ENCODE measurements around the gene SCG3.
A peak's percentile ranks its signal among the peaks of the same experiment; 100 is the strongest.
"Not testable (repeated sequence)": the region's sequence is repeated elsewhere in the genome, so short reads cannot be mapped to it uniquely, and the experiment has no call there.

The SCG3 gene

DNA sequence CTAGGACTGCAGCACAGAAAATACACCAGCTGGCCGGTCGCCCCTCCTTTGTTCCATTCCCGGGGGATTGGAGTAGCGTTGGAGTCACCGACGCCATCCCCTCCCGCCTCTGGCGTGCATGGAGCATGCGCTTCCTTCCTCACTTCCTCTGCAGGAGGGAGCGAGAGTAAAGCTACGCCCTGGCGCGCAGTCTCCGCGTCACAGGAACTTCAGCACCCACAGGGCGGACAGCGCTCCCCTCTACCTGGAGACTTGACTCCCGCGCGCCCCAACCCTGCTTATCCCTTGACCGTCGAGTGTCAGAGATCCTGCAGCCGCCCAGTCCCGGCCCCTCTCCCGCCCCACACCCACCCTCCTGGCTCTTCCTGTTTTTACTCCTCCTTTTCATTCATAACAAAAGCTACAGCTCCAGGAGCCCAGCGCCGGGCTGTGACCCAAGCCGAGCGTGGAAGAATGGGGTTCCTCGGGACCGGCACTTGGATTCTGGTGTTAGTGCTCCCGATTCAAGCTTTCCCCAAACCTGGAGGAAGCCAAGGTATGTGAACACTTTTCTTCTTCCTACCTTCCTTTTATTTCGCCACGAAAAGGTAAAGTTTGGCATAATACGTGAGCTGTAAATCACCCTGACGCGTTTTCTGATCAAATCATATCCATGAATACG, at the start of gene SCG3:
Gene SCG3, plus strand, starts transcription at position 201 of the 661 bp plus-strand sequence. Its CDS starts 253 bp downstream, at position 454.
- FAIRE-seq: no peak

DNA sequence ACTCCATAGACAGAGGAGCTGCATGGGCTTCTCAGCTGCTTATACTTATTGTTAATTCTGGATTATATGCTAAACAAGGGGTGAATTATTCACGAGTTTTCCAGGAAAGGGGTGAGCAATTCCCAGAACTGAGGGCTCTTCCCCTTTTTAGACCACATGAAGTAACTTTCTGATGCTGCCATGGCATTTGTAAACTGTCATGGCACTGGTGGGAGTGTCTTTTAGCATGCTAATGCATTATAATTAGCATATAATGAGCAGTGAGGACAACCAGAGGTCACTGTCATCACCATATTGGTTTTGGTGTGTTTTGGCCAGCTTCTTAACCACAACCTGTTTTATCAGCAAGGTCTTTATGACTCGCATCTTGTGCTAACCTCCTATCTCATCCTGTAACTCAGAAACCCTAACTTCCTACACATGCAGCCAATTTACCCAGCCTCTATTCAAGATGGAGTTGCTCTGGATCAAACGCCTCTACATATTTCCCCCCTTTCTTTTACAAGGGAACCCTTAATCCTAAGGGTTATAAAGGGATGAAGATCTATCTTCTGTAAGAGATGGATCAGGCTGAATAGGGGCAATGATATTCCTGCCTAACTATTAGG, 46.6 kb upstream of the SCG3 start:
- no peak for FAIRE-seq

DNA sequence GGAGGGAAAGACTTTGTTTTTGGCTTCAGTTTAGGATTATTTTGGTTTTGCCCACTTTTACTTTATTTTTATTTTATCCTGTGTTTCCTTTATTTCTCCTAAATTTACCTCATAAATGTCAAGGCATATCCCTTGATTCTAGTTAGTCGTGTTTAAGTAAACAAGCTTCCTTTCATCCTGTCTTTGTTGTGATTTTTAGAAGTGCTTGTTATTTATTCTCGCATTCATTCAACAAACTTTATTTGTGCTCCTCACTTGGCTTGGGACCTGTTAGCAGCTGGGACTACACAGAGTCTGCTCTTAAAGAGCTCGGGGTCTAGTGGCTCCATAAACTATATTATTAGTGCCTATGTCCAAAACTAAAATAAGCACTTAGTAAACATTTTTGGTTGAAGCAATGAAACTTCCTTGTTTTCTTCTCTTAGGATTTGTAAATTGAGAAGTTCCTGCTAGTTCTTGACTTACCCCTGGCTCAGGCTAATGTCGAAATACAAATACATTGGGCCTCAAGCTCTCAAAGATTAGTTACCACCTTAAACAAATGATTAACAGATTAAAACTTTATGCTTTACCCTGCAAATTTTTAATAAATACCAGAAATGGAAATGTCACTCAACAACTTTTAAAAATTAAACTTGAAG, 39.7 kb upstream of the SCG3 start:
- FAIRE-seq: peak; percentile 90

DNA sequence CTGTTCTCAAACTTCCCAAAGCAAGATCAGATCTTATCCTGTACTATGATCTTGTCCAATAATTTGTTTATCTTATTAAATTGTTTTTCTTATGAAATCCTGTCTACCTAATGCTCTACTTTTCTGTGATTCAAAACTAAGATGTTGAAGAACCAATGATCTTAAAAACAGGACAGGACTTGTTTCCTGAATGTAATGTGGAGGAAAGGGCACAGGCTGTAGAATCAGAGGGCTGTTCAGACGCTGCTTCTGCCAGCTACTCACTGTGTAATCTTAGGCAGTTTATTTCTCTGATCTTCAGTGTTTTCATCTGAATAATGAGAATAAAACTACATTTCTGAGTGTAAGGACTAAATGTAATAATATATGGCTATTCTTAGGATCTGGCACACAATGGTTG, 38.6 kb upstream of the SCG3 start:
- FAIRE-seq: no peak

DNA sequence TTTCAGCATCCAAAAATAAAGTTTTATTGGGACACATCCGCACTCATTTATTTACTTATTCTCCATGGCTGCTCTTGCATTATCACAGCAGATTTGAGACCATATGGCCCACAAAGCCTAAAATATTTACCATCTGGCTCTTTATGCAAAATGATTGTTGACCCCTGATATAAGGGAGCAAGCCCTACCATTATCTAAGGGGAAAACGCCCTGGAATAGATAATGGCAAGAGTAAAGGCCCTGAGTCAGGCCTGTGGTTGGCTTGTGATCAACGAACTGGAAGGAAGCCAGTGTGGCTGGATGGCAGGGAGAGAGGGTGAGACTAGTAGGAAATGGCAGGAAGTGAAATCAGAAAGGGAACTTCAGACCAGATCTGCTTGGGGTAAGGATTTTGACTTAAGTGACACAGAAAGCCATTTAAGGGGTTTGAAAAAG, 34.2 kb upstream of the SCG3 start:
- FAIRE-seq: no peak

DNA sequence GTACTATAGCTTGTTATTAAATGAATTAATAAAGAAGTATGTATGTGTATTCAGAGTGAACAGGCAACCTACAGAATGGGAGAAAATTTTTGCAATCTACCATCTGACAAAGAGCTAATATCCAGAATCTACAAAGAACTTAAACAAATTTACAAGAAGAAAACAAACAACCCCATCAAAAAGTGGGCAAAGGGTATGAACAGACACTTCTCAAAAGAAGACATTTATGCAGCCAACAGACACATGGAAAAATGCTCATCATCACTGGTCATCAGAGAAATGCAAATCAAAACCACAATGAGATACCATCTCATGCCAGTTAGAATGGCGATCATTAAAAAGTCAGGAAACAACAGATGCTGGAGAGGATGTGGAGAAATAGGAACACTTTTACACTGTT, 33.2 kb upstream of the SCG3 start:
- FAIRE-seq: not testable (repeated sequence)

DNA sequence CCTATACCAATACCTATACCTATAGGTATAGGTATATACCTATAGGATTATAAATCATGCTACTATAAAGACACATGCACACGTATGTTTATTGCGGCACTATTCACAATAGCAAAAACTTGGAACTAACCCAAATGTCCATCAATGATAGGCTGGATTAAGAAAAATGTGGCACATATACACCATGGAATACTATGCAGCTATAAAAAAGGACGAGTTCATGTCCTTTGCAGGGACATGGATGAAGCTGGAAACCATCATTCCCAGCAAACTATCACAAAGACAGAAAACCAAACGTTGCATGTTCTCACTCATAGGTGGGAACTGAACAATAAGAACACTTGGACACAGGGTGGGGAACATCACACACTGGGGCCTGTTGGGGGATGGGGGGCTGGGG, 32.7 kb upstream of the SCG3 start:
- FAIRE-seq: not testable (repeated sequence)

DNA sequence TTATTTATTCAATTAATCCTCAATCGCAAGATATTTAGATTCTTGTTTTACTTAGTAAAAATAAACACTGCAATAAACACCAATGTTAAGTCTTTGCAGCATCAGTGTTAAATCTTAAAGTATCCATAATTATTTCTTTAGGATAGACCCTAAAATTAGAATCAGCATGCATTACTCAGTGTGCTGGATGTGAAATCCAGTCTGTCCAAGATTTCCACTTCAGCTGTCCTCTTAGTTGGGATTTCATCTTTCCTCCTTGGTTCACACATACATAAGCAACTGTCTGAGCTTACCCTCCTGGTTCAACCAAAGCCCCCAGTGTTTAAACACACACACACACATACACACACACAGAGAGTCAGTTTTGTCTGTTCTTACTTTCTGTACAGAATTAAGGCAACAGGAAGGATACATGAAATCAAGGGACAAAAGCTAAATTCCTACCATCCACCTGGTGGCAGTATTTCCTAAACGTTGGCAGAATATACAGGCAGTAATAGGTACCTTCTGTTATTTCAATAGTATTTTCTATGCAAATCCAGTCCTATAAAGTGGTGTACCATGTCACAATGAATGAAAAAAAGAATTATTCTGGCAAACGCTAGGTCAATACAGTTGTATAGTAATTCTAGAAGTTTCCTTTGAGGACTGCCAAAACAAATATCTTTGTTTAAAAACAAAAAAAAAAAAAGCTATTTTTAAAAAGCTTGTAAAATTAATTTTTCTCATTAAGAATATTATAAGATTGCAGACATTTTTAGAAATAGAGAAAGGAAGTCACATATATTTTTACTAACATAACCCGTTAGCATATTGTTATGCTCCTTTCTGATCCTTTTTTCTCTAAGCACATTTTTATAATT, 31.4 kb upstream of the SCG3 start:
- FAIRE-seq: peak; percentile 88

DNA sequence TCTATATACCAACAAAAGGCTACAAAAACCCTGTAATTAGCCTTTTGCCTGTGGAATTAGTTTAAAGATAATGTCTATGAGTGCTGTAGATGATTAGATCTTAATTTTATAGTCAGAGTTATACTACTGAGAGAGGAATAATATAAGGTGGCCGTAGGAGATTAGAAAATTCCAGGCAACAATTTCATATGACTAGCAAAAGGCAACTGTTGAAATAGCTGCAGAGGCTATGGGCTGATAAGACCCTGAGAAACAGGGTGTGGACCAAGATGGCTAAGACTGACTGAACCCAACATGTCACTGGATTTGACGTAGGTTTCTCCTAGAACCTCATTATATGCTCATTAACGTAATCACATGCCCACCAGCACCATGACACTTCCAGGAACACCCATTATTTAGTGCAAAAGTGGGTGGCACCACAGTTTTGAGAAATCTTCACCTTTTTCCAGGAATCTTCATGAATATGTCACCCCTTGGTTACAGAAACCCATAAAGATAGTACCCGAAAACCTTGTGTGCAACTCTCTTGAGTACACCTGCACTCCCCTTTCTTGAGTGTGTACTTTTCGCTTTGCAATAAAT, 29.1 kb upstream of the SCG3 start:
- no peak for FAIRE-seq

DNA sequence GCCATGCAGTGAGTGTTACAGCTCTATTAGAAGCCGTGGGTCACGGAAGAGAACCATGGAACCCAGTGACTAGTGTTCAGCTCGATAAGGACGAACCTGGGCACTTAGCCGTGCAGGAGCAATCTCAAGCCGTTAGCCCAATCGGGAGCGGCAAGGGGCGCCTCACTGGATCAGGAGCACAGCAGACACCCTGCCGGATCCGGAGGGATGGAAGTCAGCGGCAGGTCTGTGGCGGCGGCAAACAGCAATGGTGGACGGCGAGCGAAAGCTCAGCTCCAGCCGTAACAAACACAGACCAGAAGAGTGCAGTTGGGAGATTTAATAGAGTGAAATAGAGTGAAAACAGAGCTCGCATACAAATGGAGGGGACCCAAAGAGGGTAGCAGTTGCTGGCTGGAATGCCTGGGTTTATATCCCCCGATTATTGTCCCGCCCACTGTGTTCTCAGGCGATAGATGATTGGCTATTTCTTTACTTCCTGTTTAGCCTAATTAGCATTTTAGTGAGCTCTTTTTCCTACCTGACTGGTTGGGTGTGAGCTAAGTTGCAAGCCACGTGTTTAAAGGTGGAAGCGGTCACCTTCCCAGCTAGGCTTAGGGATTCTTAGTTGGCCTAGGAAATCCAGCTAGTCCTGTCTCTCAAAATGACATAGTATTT, 25.8 kb upstream of the SCG3 start:
- not testable (repeated sequence) for FAIRE-seq

DNA sequence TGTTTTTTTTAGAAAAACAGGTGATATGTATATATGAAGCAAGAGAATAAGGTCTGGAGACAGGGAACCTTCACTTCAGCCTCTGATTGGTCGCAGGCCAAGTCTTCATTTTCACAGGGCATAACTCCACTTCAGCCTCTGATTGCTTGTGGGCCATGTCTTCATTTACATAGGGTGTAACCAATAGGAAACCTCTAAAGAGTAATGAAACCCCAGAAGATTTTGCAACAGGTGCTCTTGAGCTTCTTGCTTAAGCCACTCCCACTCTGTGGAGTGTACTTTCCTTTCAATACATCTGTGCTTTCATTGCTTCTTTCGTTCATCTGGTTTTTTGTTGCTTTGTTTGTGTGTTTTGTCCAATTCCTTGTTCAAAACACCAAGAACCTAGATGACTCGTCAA, 22.6 kb upstream of the SCG3 start:
- no peak for FAIRE-seq

DNA sequence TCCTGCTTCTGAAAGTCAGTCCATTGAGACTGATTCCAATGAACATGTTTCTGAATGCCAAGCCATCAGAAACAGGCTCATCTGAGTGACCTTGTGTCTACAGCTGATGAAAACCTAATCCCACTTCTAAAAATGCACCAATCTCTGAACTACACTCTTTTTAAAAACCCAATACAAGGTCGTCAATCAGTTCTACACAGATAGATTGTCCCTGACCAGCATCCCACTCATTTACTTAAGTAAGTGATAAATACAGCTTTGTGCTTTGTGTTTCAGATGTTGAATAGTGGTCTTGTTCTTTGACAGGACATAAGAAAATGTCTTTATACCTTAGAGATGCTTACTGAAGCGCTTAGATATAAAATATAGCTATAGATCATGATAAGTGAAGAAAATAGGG, 20.2 kb upstream of the SCG3 start:
- FAIRE-seq: no peak

DNA sequence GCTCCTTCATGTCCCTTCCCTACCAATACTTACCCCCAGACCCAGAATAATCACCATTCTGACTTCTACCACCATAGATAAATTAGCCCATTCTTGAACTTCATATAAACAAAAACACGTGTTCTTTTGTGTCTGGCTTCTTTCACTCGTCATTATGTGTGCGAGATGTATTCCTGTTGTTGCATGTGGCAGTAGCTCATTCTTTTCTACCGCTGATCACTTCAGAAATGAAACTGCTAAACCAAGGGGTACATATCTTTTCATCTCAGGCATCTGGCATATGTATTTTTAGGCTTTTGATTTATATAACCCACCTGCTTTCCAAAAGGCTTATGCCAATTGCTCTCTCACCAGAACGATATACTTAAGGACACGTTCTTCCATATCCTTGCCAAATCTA, 13.8 kb upstream of the SCG3 start:
- no peak for FAIRE-seq

DNA sequence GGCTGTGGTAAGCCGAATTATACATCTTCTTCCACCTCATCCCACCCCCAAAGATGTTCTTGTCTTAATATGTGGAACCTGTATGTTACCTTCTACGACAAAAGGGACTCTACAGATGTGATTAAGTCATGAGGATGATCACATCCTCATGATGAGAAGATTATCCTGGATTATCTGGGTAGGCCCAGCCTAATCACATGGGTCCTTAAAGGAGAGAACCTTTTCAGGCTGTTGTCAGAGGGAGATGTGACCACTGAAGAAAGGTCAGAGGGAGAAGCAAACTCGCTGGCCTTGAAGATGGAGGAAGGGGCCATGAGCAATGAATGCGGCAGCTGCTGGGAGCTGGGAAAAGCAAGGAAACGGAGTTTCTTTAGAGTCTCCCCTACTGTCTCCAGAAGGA, 12.9 kb upstream of the SCG3 start:
- no peak for FAIRE-seq

DNA sequence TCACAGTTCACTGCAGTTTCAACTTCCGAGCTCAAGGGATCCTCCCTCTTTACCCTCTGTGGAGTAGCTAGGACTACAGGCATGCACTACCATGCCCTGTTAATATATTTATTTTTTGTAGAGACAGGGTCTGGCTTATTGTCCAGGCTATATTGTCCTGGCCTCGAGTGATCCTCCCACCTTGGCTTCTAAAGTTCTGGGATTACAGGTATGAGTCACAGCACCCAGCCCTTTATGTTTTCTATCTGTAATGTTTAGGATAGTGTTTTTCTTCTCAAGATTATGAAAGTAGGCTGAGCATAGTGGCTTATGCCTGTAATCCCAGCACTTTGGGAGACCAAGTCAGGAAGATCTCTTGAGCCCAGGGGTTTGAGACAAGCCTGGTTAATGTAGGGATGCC, 11.9 kb upstream of the SCG3 start:
- no peak for FAIRE-seq

DNA sequence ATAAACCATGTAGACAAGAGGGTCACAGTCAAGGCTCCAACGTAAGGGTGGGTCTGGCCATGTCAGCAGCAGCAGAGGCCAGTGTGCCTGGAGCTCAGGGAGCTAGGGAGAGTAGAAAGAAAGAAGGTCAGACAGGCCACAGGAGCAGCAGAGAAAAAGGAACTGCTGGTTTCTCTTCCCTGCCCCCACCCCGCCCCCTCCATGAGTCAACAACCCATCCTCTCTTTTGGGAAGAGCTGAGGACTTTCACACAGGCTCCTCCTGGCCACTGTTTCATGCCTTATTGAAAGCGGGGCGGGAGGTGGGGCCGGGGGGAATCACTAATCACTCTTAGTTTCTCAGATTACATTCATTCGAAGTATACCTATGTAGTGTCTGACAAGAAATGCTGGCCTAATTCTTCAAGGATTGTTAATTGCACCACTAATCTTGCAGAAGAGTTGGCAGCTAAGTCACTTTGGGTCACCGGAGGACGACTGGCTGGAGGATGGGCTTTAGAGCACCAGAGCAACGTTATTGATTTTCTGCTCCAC, 9.1 kb upstream of the SCG3 start:
- no peak for FAIRE-seq

DNA sequence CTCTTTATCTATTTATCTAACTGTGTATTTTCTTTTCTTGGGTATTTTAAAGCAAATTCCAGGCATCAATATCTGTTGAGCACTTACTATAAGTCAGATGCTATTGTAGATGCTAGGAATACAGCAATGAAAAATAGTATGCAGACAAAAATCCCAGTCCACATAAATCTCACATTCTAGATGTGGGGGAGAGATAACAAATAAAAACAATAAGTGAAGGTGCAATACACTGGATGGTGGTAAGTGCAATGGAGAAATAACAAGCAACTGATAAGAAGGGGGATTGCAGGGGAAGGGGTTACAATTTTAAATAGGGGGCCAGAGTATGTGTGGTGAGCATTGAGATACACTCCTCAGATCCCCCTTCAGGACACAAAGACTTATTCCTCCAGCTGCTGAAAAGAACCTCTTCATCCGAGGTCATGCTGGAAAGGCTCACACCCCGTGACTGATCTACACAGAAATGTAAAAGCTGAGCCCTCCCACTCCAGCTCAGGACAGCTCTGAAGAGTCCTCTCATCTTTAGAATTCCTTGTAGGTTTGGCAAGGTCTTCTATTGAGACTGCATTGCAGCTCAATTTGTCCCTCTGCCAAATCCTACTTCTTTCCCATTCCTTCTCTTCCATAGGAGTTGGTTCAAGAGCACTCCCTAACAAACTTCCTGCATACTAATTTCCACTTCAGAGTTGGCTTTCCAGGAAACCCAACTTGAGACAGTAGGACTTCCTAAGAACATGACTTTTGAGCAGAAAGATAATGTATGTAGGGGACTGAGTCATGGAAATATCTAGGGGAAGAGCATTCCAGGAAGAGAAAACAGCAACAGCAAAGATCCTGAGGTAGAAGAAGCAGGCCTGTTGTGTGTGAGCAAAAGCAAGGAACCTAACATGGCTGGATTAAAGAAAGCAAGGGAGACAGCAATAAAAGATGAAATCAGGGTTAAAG, 8.1 kb upstream of the SCG3 start:
- FAIRE-seq: no peak

DNA sequence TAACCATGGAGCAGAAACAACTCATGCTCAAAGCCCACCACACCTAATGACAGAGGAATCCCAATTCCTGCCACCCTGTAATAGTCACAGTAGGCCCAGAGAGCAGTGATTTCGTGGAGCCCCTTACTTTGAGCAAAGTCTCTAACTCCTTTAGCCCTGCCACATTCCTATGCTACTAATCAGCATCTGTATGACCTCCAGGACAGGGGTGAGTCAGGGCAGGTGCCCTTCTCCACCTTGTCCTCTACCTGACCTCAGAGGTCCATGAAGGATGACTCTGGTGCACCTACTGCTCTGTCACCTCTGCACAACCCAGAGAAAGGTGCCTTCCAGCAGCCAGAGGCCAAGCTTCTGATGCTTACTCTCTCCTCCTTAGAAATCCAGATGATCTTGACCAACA, 6.1 kb upstream of the SCG3 start:
- no peak for FAIRE-seq

DNA sequence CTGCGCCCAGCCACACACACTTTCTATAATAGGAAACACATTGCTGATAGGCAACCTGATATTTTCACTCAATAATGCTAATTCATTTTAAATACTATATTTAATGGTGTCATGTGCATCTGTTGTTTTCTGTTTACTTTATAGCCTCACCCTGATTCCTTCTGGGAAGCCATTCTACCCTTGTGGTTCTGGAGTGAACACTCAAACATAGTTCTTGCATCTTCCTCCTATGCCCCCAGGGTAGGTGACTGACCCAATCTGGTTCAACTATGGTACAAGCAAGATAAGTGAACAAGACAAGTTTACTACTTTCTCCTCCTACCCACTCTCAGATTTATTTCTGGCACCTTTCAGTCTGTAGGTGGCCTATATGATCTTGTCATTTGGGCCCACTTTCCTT, 4.3 kb upstream of the SCG3 start:
- FAIRE-seq: no peak

DNA sequence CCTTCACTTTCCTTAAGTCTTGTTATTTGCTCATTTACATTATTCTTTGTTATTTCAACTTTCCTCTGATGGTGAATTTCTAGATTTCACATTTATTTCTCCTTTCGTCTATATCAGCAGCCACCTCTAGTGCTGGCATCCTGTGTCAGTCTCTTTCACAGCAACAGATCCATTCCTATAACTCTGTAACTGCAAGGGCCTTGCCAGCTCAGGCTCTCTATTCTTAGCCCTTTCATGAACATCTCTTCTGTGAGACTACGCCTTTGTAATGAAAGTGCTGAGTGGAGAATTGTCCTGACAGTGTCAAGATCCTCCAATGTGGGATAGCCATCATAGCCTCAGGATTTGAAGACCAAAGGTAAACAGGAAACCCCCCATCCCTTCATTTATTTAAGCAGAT, 3.9 kb upstream of the SCG3 start:
- no peak for FAIRE-seq

DNA sequence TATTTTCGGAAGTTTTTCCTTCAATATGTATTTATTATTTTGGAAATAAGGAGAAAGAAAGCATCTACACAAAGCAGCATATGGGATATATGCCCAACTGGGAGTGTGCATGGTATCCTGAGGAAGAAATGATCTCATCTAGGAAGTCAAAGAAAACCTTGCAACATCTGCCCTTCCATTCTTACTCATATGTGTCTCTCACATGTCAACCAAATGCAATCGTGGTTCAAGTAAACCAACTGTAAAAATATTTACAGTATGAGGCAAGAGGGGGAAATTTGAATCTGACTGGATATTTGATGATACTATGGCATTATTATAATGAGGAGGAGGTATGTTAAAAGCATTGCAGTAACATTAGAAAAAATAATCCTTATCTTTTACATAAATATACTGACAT, 3.2 kb upstream of the SCG3 start:
- FAIRE-seq: no peak

Measured in endometrium (tissue), 2 donors.